Astrocyte of the hippocampus (primary cell): Measurements from ENCODE around the gene UBR3.
"Not testable (repeated sequence)": the region's sequence is repeated elsewhere in the genome, so short reads cannot be mapped to it uniquely, and the experiment has no call there.

Experiments used
- DNase-seq: peaks from one replicate; pipeline ENCODE4 v3.0.0; 2011; ENCODE audit warnings: low read depth, low spot score

The UBR3 gene, protein sequence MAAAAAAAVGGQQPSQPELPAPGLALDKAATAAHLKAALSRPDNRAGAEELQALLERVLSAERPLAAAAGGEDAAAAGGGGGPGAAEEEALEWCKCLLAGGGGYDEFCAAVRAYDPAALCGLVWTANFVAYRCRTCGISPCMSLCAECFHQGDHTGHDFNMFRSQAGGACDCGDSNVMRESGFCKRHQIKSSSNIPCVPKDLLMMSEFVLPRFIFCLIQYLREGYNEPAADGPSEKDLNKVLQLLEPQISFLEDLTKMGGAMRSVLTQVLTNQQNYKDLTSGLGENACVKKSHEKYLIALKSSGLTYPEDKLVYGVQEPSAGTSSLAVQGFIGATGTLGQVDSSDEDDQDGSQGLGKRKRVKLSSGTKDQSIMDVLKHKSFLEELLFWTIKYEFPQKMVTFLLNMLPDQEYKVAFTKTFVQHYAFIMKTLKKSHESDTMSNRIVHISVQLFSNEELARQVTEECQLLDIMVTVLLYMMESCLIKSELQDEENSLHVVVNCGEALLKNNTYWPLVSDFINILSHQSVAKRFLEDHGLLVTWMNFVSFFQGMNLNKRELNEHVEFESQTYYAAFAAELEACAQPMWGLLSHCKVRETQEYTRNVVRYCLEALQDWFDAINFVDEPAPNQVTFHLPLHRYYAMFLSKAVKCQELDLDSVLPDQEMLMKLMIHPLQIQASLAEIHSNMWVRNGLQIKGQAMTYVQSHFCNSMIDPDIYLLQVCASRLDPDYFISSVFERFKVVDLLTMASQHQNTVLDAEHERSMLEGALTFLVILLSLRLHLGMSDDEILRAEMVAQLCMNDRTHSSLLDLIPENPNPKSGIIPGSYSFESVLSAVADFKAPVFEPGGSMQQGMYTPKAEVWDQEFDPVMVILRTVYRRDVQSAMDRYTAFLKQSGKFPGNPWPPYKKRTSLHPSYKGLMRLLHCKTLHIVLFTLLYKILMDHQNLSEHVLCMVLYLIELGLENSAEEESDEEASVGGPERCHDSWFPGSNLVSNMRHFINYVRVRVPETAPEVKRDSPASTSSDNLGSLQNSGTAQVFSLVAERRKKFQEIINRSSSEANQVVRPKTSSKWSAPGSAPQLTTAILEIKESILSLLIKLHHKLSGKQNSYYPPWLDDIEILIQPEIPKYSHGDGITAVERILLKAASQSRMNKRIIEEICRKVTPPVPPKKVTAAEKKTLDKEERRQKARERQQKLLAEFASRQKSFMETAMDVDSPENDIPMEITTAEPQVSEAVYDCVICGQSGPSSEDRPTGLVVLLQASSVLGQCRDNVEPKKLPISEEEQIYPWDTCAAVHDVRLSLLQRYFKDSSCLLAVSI (N-terminal part only)

DNA sequence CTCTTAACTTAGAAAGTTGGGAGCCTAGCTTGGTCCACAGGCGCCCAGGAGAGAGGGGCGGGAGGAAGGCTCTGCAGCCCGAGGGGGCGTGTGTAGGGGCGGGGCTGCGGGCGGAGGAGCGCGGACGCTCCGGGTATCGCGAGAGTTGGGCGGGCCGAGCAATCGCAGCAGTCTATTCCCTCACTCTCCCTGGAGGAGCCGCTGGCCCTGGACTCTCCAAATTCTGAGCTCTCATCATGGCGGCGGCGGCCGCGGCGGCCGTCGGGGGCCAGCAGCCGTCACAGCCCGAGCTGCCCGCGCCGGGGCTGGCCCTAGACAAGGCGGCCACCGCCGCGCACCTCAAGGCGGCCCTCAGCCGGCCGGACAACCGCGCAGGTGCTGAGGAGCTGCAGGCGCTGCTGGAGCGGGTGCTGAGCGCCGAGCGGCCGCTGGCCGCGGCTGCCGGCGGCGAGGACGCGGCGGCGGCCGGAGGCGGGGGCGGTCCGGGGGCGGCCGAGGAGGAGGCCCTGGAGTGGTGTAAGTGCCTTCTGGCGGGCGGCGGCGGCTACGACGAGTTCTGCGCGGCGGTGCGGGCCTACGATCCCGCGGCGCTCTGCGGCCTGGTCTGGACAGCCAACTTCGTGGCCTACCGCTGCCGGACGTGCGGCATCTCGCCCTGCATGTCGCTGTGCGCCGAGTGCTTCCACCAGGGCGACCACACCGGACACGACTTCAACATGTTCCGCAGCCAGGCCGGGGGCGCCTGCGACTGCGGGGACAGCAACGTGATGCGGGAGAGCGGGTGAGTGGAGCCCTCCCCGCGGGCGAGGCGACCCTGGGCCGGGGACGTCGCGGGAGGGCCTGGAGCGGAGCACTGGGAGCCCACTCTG lies at the start of gene UBR3:
Gene UBR3 (plus strand): TSS at position 183 of the 869 bp plus-strand sequence. CDS start 54 bp downstream, at position 237.
- DNase-seq = peak; percentile 98

DNA sequence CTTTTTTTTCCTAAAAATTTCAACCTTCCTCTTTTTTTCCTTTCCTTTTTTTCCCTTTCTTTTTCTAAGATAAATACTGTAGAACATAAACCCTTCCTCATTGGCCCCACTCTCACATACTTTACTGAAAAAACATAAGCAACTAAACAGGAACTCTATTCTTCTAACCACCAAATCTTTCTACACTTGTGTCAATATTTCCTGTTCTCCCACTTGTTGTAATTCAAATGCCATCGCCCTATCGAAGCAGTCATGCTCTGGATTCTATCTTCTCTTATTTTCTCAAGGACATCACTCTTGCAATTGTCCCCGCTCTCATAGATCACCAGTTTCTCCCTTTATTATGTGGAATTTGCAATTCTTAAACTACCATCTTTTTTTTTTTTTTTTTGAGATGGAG lies 48.8 kb upstream of the UBR3 start:
- no peak for DNase-seq

DNA sequence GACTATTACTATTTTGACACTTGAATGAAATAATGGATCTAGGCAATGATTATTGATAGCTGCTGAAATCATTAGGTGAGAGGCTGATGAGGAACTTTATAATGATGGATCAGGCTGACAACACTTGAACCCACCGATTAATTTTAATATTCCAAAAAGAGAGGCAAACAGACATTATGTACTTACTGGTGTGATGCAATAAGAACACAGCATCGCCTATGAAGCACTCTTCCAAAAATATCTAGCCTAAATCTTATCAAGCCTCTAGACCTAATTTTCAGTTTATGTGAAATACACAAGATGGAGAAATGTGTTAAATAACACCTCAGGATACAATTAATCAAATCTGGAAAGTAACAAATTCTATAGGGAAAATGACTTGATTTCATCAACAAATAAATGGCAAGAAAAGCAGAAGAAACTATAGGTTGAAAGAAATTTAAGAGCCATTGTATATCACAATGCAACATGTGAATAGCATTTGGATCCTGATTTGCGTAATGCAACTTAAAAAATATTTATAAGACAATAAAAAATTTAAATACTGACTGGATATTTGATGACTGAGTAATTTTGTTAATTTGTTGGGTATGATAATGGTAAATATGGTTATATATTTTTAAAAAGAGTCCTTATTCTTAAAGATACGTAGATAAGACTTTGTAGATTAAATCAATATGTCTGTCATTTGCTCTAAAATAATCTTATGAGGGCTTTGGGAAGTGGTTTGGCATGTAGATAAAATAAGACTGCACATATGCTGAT lies 45.8 kb upstream of the UBR3 start:
- no peak for DNase-seq

DNA sequence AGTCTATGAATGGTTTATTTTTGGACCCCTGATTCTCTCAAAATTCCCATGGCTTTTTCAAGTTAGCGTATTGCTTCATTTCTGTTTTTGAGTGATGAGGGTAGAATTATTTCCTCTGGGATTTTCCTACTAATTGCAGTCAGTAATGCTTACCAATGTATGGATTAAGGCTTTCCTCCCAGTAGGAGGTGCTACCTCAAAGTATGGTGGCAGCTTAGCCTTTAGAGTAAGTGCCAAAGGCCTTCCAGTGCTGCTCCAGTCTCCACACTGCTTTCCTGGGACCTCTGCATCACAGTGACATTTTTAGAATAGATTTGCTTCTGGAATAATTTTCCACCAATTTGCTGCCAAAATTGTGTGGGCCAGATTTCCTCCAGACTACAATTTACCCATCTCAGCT lies 44.7 kb upstream of the UBR3 start:
- DNase-seq = no peak

DNA sequence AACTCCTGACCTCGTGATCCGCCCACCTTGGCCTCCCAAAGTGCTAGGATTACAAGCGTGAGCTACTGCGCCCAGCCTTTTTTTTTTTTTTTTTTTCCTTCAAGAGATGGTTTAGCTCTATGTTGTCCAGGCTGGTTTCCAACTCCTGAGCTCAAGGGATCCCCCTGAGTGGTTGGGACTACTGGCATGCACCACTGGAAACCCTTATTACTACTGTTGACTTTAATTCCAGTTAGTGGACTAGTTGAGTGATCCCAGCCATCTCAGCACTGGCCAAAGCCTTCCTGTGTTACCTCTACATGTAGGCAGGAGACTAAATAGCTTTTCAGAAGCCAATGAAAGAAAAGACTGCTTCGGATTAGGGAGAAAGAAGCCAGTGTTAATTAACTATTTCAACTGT lies 36.7 kb upstream of the UBR3 start:
- DNase-seq = no peak

DNA sequence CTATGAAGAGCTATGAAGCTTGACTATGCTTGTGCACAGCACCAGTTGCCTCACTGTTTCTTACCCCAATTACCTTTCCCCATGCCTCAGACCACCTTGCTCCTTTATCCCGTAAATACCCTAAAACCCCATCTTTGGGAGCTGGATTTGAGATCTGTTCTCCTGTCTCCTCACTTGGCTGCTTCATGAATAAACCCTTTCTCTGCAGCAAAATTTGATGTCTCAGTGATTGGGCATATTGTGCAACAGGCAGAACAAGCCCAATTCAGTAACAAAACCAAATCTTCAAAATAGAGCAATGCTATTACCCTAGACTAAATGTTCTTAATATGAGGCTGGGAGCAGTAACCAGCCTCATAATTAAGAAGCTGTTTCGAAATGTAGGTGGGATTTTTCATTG lies 32.1 kb upstream of the UBR3 start:
- no peak for DNase-seq

DNA sequence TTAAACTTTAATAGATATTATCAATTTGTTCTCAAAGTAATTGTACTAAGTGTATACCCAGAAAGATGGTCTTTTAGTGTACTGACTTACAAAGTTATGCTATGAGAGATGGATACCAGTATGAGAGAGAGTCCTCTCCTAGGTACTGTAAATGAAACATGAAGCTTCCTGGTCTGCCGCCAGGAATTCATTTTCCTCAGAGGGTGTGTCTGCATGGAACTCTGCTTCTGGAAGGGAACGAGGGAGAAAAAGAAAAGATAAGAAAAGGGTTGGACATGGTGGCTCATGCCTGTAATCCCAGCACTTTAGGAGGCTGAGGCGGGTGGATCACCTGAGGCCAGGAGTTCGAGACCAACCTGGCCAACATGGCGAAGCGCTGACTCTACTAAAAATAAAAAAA lies 30.8 kb upstream of the UBR3 start:
- peak; percentile 6 for DNase-seq

DNA sequence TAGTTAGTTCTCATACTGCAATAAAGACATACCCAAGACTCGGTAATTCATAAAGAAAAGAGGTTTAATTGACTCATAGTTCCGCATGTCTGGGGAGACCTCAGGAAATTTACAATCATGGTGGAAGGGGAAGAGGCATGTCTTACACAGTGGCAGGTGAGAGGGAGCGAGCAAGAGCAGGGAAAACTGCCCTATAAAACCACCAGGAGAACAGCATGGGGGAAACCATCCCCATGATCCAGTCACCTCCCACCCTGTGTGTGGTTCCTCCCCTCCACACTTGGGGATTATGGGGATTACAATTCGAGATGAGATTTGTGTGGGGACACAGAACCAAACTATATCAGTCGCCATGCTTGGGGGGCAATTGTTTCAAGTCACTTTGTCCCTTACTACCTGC lies 29.7 kb upstream of the UBR3 start:
- DNase-seq = no peak

DNA sequence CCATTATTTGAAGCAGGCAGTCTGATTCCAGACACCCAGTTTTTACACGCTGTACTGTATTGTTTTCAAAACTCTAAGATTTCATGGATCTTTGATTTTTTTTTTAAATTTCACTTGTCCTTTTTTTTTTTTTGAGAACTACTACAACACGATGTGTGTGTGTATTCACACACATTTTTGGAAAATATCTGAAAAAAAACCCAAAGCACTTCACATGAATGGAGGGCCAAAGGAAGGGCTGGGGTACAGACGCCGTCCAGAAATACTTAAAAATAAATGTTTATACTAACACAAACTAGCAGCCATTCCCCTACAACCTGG lies 28.9 kb upstream of the UBR3 start:
- DNase-seq = no peak

DNA sequence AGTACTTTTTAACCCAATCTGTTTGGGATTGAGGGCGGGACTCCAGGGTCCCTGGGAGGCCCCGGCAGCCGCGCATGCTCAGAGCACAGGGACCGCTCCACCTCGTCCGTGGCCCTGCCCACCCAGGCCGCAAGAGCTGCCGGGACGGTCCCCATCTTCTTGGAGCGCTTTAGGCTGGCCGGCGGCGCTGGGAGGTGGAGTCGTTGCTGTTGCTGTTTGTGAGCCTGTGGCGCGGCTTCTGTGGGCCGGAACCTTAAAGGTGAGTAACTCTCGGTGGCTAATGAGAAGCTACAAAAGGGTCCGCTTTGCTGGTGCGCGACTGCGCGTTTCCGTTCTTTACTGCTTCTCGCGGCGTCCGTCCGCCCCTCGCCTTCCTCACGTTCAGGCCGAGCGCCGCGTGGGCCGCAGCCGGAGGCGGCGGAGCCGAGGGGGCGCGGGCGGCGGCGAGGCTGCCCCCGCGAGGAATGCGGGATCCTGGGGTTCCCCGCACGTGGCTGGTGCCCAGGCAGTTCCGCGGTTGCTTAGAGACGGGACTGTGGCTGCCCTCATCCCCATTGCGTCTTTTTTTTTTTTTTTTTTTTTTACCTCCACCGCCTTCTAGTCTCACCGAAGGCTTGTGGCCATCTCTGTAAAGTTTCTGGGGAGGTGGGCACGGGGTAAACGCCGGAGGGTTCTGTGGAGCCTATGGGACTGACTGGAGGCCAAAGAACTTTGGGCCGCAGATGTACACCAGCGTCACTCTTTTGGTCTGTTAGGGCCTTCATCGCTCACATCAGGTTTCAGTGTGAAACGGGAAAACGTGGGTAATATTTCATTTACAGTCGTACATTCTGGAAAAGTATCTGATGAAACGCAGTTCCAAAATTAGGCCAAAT lies 28.3 kb upstream of the UBR3 start, which contains the start of gene SSB:
Gene SSB (plus strand): TSS at position 154 of the 875 bp plus-strand sequence. CDS start 2,090 bp downstream, outside the sequence.
- peak; percentile 97 for DNase-seq

DNA sequence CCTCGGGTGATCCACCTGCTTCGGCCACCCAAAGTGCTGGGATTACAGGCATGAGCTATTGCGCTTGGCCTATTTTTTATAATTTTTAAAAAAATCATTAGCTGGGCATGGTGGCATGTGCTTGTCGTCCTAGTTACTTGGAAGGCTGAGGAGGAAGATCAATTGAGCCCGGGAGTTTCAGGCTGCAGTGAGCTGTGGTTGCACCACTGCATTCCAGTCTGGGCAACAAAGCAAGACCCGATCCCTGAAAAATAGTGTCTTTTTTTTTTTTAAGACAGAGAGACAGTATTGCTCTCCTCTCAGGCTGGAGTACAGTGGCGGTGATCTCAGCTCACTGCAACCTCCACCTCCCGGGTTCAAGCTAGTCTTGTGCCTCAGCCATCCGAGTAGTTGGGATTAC lies 23.8 kb upstream of the UBR3 start:
- DNase-seq = peak; percentile 43

DNA sequence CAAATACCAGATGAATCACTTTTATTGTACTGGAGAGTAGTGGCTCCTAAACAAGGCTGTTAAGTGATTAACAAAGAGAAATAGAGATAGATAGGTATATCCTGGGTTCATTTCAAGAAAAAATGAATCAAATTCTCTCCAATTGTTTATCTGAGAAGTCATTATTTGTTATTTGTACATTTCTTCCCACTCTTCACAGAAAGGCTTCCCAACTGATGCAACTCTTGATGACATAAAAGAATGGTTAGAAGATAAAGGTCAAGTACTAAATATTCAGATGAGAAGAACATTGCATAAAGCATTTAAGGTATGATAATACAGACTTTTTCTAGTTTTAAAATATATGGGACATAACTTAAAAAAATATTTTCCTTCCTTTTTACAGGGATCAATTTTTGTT lies 20.7 kb upstream of the UBR3 start:
- DNase-seq = no peak

DNA sequence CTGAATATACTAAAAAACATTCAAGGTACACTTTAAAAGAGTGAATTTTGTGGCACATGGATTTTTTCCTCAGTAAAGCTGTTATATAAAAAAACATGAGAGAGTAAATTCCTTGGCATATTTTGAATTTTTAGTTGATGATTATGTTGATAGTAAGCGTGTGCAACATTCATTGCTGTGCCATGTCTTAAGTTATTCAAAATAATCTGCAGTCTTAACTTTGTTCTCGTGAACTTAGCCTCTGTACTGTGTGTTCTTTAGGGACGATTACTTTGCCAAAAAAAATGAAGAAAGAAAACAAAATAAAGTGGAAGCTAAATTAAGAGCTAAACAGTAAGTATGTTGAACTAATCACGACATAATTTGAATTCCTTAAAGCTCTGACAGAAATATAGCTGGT lies 19.0 kb upstream of the UBR3 start:
- DNase-seq = peak; percentile 51

DNA sequence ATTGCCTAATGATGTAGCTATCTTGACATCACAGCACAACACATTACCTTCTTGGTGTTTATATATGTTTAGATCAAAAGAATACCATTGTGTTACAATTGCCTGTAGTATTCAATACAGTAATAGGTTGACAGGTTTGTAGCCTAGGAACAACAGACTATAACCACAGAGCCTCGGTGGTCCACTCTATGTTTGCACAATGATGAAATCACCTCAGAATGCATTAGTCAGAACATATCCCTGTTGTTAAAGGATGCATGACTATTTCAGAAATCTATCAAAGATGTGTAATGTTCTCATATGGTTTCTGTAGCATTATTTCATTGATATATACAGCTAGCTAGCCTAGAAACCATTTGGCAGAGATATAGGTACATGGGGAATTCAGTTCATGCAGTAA lies 11.4 kb upstream of the UBR3 start:
- DNase-seq = peak; percentile 72

DNA sequence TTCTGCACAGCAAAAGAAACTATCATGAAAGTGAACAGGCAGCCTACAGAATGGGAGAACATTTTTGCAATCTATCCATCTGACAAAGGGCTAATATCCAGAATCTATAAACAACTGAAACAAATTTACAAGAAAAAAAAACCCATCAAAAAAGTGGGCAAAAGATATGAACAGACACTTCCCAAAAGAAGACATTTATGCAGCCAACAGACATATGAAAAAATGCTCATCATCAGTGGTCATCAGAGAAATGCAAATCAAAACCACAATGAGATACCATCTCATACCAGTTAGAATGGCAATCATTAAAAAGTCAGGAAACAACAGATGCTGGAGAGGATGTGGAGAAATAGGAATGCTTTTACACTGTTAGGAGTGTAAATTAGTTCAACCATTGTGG lies 10.3 kb upstream of the UBR3 start:
- DNase-seq = not testable (repeated sequence)

DNA sequence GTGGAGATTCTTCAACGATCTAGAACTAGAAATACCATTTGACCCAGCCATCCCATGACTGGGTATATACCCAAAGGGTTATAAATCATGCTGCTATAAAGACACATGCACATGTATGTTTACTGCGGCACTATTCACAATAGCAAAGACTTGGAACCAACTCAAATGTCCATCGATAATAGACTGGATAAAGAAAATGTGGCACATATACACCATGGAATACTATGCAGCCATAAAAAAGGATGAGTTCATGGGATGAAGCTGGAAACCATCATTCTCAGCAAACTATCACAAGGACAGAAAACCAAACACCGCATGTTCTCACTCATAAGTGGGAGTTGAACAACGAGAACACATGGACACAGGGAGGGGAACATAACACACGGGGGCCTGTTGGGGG lies 9.9 kb upstream of the UBR3 start:
- not testable (repeated sequence) for DNase-seq

DNA sequence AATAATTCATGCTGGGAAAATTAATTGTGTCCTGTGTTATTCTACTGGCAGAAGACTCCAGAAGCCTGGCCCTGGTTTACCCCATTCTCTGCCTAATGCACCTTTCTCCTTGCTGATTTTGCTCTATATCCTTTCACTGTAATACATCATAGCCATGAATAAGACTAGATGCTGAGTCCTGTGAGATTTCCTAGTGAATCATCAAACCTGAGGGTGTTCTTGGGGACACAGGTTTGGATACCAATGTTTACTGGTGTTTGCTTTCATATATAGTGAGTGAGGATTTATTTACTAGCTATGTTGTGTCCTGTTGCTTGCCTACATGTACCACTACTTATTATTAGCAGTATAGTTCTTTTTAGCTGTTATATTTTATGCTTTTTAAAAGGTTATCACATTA lies 9.0 kb upstream of the UBR3 start:
- DNase-seq = no peak

DNA sequence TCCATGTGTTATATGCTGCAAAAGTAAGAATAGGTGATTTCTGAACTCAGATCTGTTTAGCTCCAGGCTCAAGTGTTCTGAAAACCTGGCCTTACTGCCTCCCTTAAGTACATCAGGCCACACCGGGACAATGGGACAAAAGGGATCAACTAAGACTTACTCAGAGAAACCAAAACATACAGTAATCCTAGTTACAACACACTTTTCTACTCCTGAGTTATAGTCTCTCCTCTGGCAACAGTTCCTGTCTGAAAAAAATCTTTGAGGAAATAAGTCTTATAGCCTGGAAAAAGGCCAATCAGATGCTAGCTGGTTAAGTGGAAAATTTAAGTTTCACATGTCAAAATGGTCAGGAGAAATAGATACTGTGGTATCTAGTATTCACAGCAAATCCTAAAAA lies 8.1 kb upstream of the UBR3 start:
- no peak for DNase-seq

DNA sequence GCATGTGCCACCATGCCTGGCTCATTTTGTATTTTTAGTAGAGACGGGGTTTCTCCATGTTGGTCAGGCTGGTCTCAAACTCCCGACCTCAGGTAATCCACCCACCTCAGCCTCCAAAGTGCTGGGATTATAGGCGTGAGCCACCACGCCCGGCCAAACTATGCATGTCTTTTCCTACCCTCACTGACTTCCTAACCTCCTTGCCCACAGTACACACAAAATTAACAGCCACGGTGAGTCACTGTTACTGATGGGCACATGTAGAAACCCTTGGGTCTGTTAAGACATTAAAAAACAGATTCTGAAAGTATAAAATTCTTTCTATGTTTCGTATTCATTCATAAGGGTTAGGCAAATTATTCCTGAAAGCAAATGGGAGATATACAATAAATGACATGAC lies 7.2 kb upstream of the UBR3 start:
- DNase-seq = peak; percentile 61
